Thoracic aorta (tissue), 2 donors: ENCODE results near the gene HMOX1. TPM values are rescaled to one million over a fixed set of nuclear protein-coding genes. Genes with fewer than 3 reads are reported as not detected.
A peak's percentile ranks its signal among the peaks of the same experiment; 100 is the strongest.
"Not testable (repeated sequence)": the region's sequence is repeated elsewhere in the genome, so short reads cannot be mapped to it uniquely, and the experiment has no call there.

Source experiments
- ATAC-seq: fragments of 150-250 bp; one replicate; pipeline ENCODE4 v1.8.0; 2017; ENCODE audit warnings: low read depth; ENCODE audit not compliant: insufficient number of reproducible peaks, low FRiP score
- DNase-seq: peaks from one replicate; pipeline ENCODE4 v3.0.0-alpha.2; 2020; ENCODE audit warnings: low spot score
- H3K27ac ChIP-seq, 2 donors: fragments of 200-600 bp; sonication (generic); 1 replicate in 1 of 2; 2 replicates in 1 of 2; pipeline ENCODE4 v1.5.1; 2016; ENCODE audit warnings: mild to moderate bottlenecking in 2 of 2, moderate library complexity in 2 of 2
- H3K27me3 ChIP-seq: fragments of 200-600 bp; sonication (generic); replicated peaks from 2 replicates; pipeline ENCODE4 v1.6.0; 2016; ENCODE audit warnings: mild to moderate bottlenecking; ENCODE audit not compliant: insufficient read depth
- H3K36me3 ChIP-seq: fragments of 200-600 bp; sonication (generic); one replicate; pipeline ENCODE4 v1.5.1; 2016
- H3K4me1 ChIP-seq, 2 donors: fragments of 200-600 bp; sonication (generic); 1 replicate in 1 of 2; 2 replicates in 1 of 2; pipeline versions ENCODE4 v1.5.1 to v1.6.0; 2016; ENCODE audit warnings: low read depth in 2 of 2, mild to moderate bottlenecking in 1 of 2; ENCODE audit not compliant: control insufficient read depth in 1 of 2
- H3K4me3 ChIP-seq: fragments of 200-600 bp; sonication (generic); 2 replicates; pipeline ENCODE4 v1.5.1; 2016; ENCODE audit warnings: mild to moderate bottlenecking
- H3K9me3 ChIP-seq: fragments of 200-600 bp; sonication (generic); 2 replicates; pipeline ENCODE4 v1.5.1; 2016
- CTCF ChIP-seq: fragments of 200-600 bp; sonication (generic); IDR thresholded peaks from one replicate; pipeline ENCODE4 v1.5.1; 2019; ENCODE audit warnings: antibody characterized with exemption
- total RNA-seq, 2 donors: library from RNA; depleted of rRNA; stranded (reverse); fragments of >200 nt; gene quantifications; one replicate each; pipeline versions ENCODE4 v1.1.0 to v1.2.3, GENCODE V29; 2016

Gene HMOX1
- total RNA-seq, 2 donors from 2014 or later, result 28.3 to 332 TPM

- TF ChIP-seq CTCF, result no peak
Measured at GRCh38 chr22:35394810-35395563, 14.1 kb downstream of the HMOX1 start.

GRCh38 chr22:35396622-35397021, 15.7 kb downstream of the HMOX1 start:
- peaks cover 4 to 27% of the 10 kb centered on the region in 2 donors for H3K4me1 ChIP-seq
- H3K4me3 ChIP-seq, H3K9me3 ChIP-seq, H3K27me3 ChIP-seq, DNase-seq, H3K36me3 ChIP-seq, ATAC-seq: not testable (repeated sequence)
- H3K27ac ChIP-seq, result peak overlapping the region in 1 of 2 donors; percentile 51

More at GRCh38 chr22:35394810-35395563, 14.1 kb downstream of the HMOX1 start:
- DNase-seq, result no peak
- H3K4me1 ChIP-seq, result peaks cover 0 to 15% of the 10 kb centered on the region in 2 donors
- no peak overlapping the region for H3K27ac ChIP-seq
- H3K27me3 ChIP-seq, result no peaks in the 10 kb centered on the region
- H3K4me3 ChIP-seq, result no peak overlapping the region
- no peak for ATAC-seq
- no peaks in the 10 kb centered on the region for H3K9me3 ChIP-seq
- peaks cover 1% of the 10 kb centered on the region for H3K36me3 ChIP-seq

- H3K27me3 ChIP-seq, result no peaks in the 10 kb centered on the region
- no peaks in the 10 kb centered on the region for H3K9me3 ChIP-seq
- no peak for TF ChIP-seq CTCF
- H3K4me1 ChIP-seq, result peaks cover 4 to 31% of the 10 kb centered on the region in 2 donors
- no peak overlapping the region for H3K4me3 ChIP-seq
- DNase-seq (no peak), ATAC-seq (no peak)
- H3K36me3 ChIP-seq, result no peaks in the 10 kb centered on the region
- no peak overlapping the region for H3K27ac ChIP-seq
Measured at GRCh38 chr22:35397095-35397904, 16.4 kb downstream of the HMOX1 start.

- no peak for DNase-seq
- Histone ChIP-seq H3K27me3 (no peaks in the 10 kb centered on the region), H3K4me1 (peaks cover 4 to 27% of the 10 kb centered on the region in 2 donors), H3K27ac (no peak overlapping the region), H3K4me3 (no peak overlapping the region), H3K9me3 (no peaks in the 10 kb centered on the region), H3K36me3 (peaks cover 4% of the 10 kb centered on the region)
- no peak for TF ChIP-seq CTCF
- ATAC-seq, result no peak
Measured at GRCh38 chr22:35398591-35398973, 17.7 kb downstream of the HMOX1 start.

- H3K36me3 ChIP-seq, result peaks cover 5% of the 10 kb centered on the region
- DNase-seq (no peak), ATAC-seq (no peak)
- peaks cover 4 to 21% of the 10 kb centered on the region in 2 donors for H3K4me1 ChIP-seq
- peak overlapping the region; percentile 21 to 52 for H3K27ac ChIP-seq
- H3K9me3 ChIP-seq, result no peaks in the 10 kb centered on the region
- H3K27me3 ChIP-seq, result no peaks in the 10 kb centered on the region
- H3K4me3 ChIP-seq, result peak overlapping the region; percentile 96
- no peak for TF ChIP-seq CTCF
Measured at GRCh38 chr22:35399114-35399677, 18.3 kb downstream of the HMOX1 start.
